PC-3 (cell line): ENCODE data around the gene C11orf91. TPM values are rescaled to one million over a fixed set of nuclear protein-coding genes. Genes with fewer than 3 reads are reported as not detected.
A peak's percentile ranks its signal among the peaks of the same experiment; 100 is the strongest.

Experiments
- ATAC-seq: fragments of 200-7000 bp; cut with Tn5 transposase; 2 replicates; pipeline ENCODE4 v1.9.1; 2020; ENCODE audit warnings: mild to moderate bottlenecking, moderate library complexity
- BruUV-seq: library from RNA; stranded (reverse); fragments of 400-500 nt; replicated peaks from 2 replicates; lab custom pipeline; 2021; lab: Mats Ljungman, UMichigan
- CTCF ChIA-PET: fragments of 300-600 bp; sonication (Branson Sonifier 250); formaldehyde crosslinking; loops from one replicate; lab custom pipeline; 2022; ENCODE audit warnings: antibody characterized with exemption; lab: Charles Lee
- POLR2A ChIA-PET: fragments of 300-600 bp; sonication (Branson Sonifier 250); formaldehyde crosslinking; loops from one replicate; lab custom pipeline; 2022; ENCODE audit warnings: antibody characterized with exemption; ENCODE audit not compliant: unreplicated experiment; lab: Charles Lee
- DNase-seq: peaks from one replicate; pipeline ENCODE4 v3.0.0-alpha.2; 2015
- H2AFZ ChIP-seq: fragments of 300-600 bp; sonication (generic); 2 replicates; pipeline ENCODE4 v1.6.0; 2016; ENCODE audit warnings: antibody characterized with exemption, low read length
- H3F3A ChIP-seq: fragments of 300-600 bp; sonication (generic); one replicate; pipeline ENCODE4 v1.6.0; 2017; ENCODE audit warnings: antibody characterized with exemption, low read length, control low read depth, mild to moderate bottlenecking; ENCODE audit not compliant: unreplicated experiment
- H3K27ac ChIP-seq: fragments of 300-600 bp; sonication (generic); 2 replicates; pipeline ENCODE4 v1.5.1; 2016; ENCODE audit warnings: mild to moderate bottlenecking, low read length
- H3K27me3 ChIP-seq: fragments of 300-600 bp; sonication (generic); 2 replicates; pipeline ENCODE4 v1.6.1; 2016; ENCODE audit warnings: low read length, mixed read lengths
- H3K36me3 ChIP-seq: fragments of 300-600 bp; sonication (generic); 2 replicates; pipeline ENCODE4 v1.6.1; 2016; ENCODE audit warnings: low read depth, mixed run types, low read length, mixed read lengths
- H3K4me1 ChIP-seq: fragments of 300-600 bp; sonication (generic); 2 replicates; pipeline ENCODE4 v1.5.1; 2016; ENCODE audit warnings: low read length; ENCODE audit not compliant: insufficient read depth
- H3K4me2 ChIP-seq: fragments of 300-600 bp; sonication (generic); 2 replicates; pipeline ENCODE4 v1.6.0; 2016; ENCODE audit warnings: low read length
- H3K4me3 ChIP-seq: fragments of 300-600 bp; sonication (generic); 2 replicates; pipeline ENCODE4 v1.5.1; 2016; ENCODE audit warnings: mild to moderate bottlenecking, low read length, mixed read lengths
- H3K79me2 ChIP-seq: fragments of 300-600 bp; sonication (generic); 2 replicates; pipeline ENCODE4 v1.6.1; 2017; ENCODE audit warnings: low read length, mixed read lengths
- H3K9ac ChIP-seq: fragments of 300-600 bp; sonication (generic); 2 replicates; pipeline ENCODE4 v1.6.0; 2016; ENCODE audit warnings: mild to moderate bottlenecking, low read length
- H3K9me2 ChIP-seq: fragments of 300-600 bp; sonication (generic); replicated peaks from 2 replicates; pipeline ENCODE4 v1.6.1; 2016; ENCODE audit warnings: mixed run types, low read length, mixed read lengths
- H3K9me3 ChIP-seq: fragments of 300-600 bp; sonication (generic); 2 replicates; pipeline ENCODE4 v1.6.1; 2016; ENCODE audit warnings: low read length, mixed read lengths
- H4K20me1 ChIP-seq: fragments of 300-600 bp; sonication (generic); 2 replicates; pipeline ENCODE4 v1.6.1; 2016; ENCODE audit warnings: low read length, mixed read lengths
- EZH2 ChIP-seq: fragments of 300-600 bp; sonication (generic); IDR thresholded peaks from one replicate; pipeline ENCODE4 v1.6.1; 2017; ENCODE audit warnings: antibody characterized with exemption, mild to moderate bottlenecking, low read length; ENCODE audit not compliant: unreplicated experiment
- EZH2phosphoT487 ChIP-seq: fragments of 300-600 bp; sonication (generic); IDR thresholded peaks from 2 replicates; pipeline ENCODE4 v1.6.1; 2018; ENCODE audit warnings: mild to moderate bottlenecking, antibody characterized with exemption, low read length, borderline replicate concordance
- intact Hi-C: fragments of 100-400 bp; cut with micrococcal nuclease; formaldehyde crosslinking; loops from 2 replicates; pipeline ENCODE4 v1.9.0; 2023
- total RNA-seq: library from RNA; depleted of rRNA; stranded (reverse); fragments of >200 nt; gene quantifications from 2 replicates; pipeline ENCODE4 v1.2.3, GENCODE V29; 2014
- TF ChIP-seq, protein P1 (sequence below): fragments of 300-600 bp; sonication (generic); conservative IDR thresholded peaks from 2 replicates; pipeline ENCODE4 v1.5.1; 2017; ENCODE audit warnings: antibody characterized with exemption, low read depth, mild to moderate bottlenecking, low read length

Gene C11orf91
- total RNA-seq, 1 experiment from 2014 or later: not detected

DNA sequence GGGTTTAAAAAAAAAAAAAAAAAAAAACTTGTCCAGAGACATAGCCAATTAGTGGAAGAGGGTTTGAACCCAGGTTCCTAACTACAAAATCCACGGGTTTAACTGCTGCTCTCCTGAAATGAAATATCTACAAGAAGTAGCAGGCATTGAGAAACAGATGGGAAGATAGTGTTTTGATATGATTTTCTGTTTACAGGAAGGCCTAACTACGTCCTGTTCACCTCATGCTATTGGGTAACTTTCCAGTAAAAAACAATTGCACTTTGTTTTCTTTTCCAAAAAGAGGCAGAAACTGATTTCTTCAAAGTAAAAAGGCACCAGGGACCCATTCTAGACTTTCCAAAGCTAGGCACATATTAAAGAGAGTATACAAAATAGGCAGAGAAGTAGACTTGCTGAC, 5.9 kb upstream of the C11orf91 start:
- Histone ChIP-seq H3K79me2 (peaks cover 32% of the 10 kb centered on the region), H3K36me3 (peaks cover 58% of the 10 kb centered on the region), H3F3A (peaks cover 27% of the 10 kb centered on the region), H3K9me2 (no peaks in the 10 kb centered on the region), H3K4me2 (no peak overlapping the region), H3K9me3 (no peaks in the 10 kb centered on the region), H3K4me3 (no peak overlapping the region), H3K27ac (peak overlapping the region; percentile 99), H3K27me3 (no peaks in the 10 kb centered on the region), H2AFZ (no peak overlapping the region), H4K20me1 (no peaks in the 10 kb centered on the region), H3K4me1 (peaks cover 90% of the 10 kb centered on the region), H3K9ac (peak overlapping the region; percentile 50; the same call in 1 of the 2 replicates)
- intact Hi-C loops: no loop called here
- ATAC-seq (no peak), DNase-seq (no peak)
- ChIA-PET CTCF (no interaction called here), POLR2A (interaction anchor here (0.6 to 0.7 kb wide), 2 partner anchors 9 to 411 kb away, joined by 3 read pairs; no protein-coding TSS in a partner anchor)
- no peak for TF ChIP-seq EZH2
- TF ChIP-seq EZH2phosphoT487: no peak
- TF ChIP-seq, protein P1, sequence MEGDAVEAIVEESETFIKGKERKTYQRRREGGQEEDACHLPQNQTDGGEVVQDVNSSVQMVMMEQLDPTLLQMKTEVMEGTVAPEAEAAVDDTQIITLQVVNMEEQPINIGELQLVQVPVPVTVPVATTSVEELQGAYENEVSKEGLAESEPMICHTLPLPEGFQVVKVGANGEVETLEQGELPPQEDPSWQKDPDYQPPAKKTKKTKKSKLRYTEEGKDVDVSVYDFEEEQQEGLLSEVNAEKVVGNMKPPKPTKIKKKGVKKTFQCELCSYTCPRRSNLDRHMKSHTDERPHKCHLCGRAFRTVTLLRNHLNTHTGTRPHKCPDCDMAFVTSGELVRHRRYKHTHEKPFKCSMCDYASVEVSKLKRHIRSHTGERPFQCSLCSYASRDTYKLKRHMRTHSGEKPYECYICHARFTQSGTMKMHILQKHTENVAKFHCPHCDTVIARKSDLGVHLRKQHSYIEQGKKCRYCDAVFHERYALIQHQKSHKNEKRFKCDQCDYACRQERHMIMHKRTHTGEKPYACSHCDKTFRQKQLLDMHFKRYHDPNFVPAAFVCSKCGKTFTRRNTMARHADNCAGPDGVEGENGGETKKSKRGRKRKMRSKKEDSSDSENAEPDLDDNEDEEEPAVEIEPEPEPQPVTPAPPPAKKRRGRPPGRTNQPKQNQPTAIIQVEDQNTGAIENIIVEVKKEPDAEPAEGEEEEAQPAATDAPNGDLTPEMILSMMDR: no peak
- no TSS peak for BruUV-seq

DNA sequence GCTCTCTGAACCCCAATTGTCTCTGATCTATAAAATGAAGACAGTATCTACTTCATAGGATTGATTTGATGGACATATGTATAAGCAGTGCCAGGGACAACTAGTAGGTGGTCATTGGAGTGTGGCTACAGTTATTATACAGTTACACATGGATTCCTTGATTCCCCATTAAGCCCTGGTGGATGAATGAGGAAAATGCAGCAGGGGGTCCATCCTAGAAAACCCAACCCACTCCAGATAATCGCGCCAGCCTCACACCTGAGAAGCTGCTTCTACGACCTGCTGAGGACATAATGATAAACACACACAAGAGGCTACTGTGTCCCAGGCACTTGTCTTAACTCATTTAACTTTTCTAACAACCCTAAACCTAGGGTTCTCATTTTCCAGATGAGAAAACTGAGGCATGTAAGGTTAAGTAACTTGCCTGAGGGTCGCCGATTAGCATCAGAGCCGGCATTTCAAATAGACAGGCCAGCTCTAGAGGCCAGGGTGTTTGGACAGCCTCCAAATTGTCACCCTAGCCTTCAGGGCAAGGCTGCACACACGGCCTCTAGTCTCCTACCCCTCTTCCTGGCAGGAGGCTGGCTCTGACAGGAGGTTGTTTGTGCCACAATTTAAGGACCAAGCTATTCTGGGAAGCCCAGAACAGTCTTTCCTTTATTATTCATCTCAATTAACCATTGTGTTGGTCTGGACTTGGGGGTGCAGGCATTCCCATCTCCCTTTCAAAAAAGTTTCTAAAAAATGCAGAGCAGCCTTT, 3.8 kb upstream of the C11orf91 start:
- peak overlapping the region; percentile 99 for H3K27ac ChIP-seq
- H3K9me2 ChIP-seq: no peaks in the 10 kb centered on the region
- peaks cover 37% of the 10 kb centered on the region for H3K36me3 ChIP-seq
- H4K20me1 ChIP-seq: no peaks in the 10 kb centered on the region
- no TSS peak for BruUV-seq
- H2AFZ ChIP-seq: no peak overlapping the region
- H3K4me3 ChIP-seq: no peak overlapping the region
- peak overlapping the region; percentile 18; the same call in 1 of the 2 replicates for H3K4me2 ChIP-seq
- H3F3A ChIP-seq: peaks cover 25% of the 10 kb centered on the region
- H3K79me2 ChIP-seq: peaks cover 14% of the 10 kb centered on the region; the same call in 1 of the 2 replicates
- CTCF ChIA-PET: interaction anchor here (1.5 kb wide), 1 partner anchor 38 kb away, joined by 6 read pairs; no protein-coding TSS in a partner anchor
- POLR2A ChIA-PET: interaction anchor here (0.5 kb wide), 1 partner anchor 176 kb away, joined by 3 read pairs; no protein-coding TSS in a partner anchor
- no peak for TF ChIP-seq EZH2
- TF ChIP-seq, protein P1: peak; percentile 29
- peak overlapping the region; percentile 97 for H3K9ac ChIP-seq
- intact Hi-C loops: no loop called here
- ATAC-seq: no peak
- H3K4me1 ChIP-seq: peaks cover 92% of the 10 kb centered on the region
- H3K27me3 ChIP-seq: no peaks in the 10 kb centered on the region
- no peaks in the 10 kb centered on the region for H3K9me3 ChIP-seq
- DNase-seq: no peak

DNA sequence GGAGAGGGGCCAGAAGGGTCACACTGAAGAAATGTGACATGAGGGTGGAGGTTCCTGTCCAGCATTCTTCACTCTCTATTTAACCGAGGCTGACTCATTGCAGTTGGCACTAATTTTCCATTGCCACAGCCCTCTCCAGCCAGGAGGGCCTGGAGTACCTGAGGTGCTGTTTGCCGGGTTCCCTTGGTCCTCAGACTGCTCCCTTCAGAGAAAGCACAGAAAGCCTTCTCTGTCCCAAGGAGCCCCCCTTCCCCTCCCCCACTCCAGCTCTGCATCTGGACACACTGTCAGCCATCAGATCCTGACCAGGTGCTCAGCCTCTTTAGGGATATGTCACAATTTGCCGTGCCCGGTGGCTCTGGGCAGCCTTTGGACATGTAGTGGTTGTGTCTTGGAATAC, 3.2 kb upstream of the C11orf91 start:
- TF ChIP-seq EZH2phosphoT487 (no peak), EZH2 (no peak)
- TF ChIP-seq, protein P1: no peak
- no TSS peak for BruUV-seq
- no peak overlapping the region for H2AFZ ChIP-seq
- peak overlapping the region; percentile 97 for H3K9ac ChIP-seq
- CTCF ChIA-PET: no interaction called here
- no peaks in the 10 kb centered on the region for H3K27me3 ChIP-seq
- peaks cover 31% of the 10 kb centered on the region for H3K36me3 ChIP-seq
- no peaks in the 10 kb centered on the region for H3K9me2 ChIP-seq
- H3K4me1 ChIP-seq: peaks cover 86% of the 10 kb centered on the region
- POLR2A ChIA-PET: no interaction called here
- peak overlapping the region; percentile 18; the same call in 1 of the 2 replicates for H3K4me2 ChIP-seq
- DNase-seq (peak; percentile 92), ATAC-seq (peak; percentile 42)
- H3F3A ChIP-seq: peaks cover 19% of the 10 kb centered on the region
- intact Hi-C loops: loop anchor here (2.0 kb wide), 1 partner anchor 31 kb away; no protein-coding TSS in a partner anchor
- H3K79me2 ChIP-seq: peaks cover 11% of the 10 kb centered on the region; the same call in 1 of the 2 replicates
- H3K4me3 ChIP-seq: no peak overlapping the region
- peak overlapping the region; percentile 99 for H3K27ac ChIP-seq
- H4K20me1 ChIP-seq: no peaks in the 10 kb centered on the region
- no peaks in the 10 kb centered on the region for H3K9me3 ChIP-seq
